Activated CD8-positive, alpha-beta memory T cell treated with anti-CD3 and anti-CD28 coated beads, Interleukin-2, amount 50 U/mL, for 24 hours (primary cell): ENCODE measurements around the gene REP15.
A peak's percentile ranks its signal among the peaks of the same experiment; 100 is the strongest.
"Not testable (repeated sequence)": the region's sequence is repeated elsewhere in the genome, so short reads cannot be mapped to it uniquely, and the experiment has no call there.

Experiments
- DNase-seq: peaks from one replicate; pipeline ENCODE4 v3.0.0-alpha.2; 2020; ENCODE audit errors: extremely low read depth

The REP15 gene

DNA sequence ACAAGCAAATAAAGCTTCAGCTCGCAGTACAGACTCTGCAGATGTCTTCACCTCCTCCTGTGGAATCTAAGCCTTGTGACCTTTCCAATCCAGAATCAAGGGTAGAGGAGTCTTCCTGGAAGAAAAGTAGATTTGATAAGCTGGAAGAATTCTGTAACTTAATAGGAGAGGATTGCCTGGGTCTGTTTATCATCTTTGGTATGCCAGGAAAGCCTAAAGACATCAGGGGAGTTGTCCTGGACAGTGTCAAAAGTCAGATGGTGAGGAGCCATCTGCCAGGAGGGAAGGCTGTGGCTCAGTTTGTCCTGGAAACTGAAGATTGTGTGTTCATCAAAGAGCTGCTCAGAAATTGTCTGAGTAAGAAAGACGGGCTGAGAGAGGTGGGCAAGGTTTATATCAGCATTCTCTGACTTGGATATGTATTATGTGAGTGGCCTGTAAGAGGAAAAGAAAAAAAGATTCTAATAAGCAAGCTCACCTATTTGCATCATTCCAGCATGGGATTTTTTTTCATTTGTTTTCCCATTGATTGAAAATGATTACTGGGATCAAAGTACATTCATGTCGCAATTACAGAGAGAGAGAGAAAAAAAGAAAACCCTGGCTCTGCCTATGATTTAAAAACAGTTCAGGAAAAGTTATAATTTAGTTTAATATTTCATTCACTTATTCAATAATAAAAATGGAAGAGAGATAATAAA lies 767 bp downstream of the REP15 start:
- DNase-seq = no peak

DNA sequence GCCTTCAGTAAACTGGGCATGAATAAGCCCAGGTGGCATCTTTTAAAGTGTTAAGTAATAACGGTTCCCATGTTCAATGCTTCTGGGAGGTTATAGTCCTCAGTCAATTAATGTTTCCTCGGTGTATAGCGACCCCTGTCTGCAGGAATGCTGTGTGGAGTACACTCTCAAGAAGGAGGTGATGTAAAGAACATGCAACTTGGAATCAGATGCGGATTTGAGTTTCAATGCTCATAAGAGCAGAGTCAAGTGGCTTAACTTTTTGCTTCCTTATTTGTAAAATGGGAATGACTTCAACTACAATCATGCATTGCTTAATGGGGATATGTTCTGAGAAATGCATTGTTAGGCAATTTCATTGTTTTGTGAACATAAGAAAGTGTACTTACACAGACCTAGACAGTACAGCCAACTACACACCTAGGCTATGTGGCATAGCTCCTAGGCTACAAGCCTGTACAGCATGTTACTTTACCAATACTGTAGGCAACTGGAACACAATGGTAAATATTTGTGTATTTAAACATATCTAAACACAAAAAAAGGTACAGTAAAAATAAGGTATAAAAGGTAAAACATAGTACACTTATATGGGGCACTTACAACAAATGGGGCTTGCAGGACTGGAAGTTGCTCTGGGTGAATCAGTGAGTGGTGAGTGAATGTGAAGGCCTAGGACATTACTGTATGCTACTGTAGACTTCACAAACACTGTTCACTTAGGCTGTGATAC lies 7.6 kb downstream of the REP15 start:
- DNase-seq = peak; percentile 37

DNA sequence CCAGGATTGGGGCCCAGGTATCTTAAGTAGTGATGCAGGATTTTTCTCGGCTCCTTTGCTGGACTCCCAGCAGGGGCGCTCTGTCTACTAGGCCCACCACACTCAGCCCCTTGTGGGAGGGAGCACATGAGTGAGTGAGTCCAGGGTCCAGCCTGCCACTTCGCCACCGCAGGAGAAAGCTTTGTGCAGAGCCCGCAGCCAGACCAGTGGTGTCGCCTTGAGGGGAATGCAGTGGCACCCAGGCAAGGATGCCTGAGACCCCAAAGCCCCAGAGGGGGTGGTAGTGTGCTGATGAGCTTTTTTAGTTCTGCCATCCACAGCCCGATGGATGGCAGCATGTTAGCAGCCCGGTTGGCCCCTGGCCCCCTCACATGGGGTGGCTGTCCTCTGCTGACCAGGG lies 9.0 kb downstream of the REP15 start:
- no peak for DNase-seq

DNA sequence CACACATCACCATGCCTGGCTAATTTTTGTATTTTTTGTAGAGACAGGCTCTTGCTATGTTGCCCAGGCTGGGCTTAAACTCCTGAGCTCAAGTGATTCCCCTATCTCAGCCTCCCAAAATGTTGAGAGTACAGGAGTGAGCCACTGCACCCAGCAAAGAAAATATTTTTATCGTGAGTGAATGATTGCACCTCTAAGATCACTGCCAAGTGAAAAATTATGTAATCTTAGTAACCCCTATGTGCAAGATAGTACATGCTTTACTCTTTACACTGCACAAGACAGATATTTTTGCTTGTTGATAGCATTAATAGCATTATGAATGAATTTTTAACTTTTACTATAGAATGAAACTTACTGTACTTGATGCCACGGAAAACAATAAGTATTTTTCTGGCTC lies 11.0 kb downstream of the REP15 start:
- no peak for DNase-seq

DNA sequence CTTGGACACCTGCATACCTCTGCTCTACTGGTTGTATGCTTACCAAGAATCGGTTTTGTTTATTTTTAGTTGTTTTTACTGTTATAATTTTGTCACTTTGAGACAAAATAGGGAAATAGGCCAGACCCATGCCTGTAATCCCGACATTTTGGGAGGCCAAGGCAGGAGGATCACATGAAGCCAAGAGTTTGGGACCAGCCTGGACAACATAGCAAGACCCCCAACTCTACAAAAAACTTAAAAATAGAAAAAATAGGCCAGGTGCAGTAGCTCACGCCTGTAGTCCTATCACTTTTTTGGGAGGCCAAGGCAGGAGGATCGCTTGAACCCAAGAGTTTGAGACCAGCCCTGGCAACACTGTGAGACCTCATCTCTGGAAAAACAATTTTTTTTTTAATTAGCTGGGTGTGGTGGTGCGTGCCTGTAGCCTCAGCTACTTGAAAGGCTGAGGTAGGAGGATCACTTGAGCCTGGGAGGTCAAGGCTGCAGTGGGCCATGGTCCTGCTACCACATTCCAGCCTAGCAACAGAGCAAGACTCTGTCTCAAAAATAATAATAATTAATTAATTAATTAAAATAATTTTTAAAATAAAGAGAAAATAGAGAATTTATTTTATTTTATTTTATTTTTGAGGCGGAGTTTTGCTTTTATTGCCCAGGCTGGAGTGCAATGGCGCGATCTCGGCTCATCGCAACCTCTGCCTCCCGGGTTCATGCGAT lies 13.1 kb downstream of the REP15 start:
- DNase-seq = no peak

DNA sequence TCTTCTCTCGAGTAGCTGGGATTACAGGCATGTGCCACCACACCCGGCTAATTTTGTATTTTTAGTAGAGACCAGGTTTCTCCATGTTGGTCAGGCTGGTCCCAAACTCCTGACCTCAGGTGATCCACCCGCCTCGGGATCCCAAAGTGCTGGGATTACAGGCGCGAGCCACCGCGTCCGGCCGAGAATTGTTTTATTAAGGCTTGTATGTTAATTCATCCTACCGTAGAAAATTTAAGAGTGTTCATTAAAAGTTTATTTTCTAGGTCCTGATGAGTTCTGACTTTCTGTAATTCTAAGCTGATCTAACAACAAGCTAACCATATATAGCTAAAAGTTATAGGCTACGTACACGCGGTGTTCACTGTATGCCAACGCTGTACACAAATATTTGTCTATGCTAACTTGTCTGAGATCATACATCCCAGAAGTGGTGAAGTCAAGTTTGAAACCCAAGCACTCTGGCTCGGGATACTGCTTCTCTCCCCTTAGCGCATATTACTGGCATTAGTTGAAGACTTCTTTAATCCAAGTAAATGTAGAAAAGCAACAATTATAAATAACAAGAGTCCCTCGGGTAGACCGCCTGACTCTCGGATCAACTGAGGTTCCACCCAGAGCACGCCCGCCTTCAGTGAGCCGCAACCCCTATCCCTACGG lies 13.8 kb downstream of the REP15 start:
- DNase-seq = no peak

DNA sequence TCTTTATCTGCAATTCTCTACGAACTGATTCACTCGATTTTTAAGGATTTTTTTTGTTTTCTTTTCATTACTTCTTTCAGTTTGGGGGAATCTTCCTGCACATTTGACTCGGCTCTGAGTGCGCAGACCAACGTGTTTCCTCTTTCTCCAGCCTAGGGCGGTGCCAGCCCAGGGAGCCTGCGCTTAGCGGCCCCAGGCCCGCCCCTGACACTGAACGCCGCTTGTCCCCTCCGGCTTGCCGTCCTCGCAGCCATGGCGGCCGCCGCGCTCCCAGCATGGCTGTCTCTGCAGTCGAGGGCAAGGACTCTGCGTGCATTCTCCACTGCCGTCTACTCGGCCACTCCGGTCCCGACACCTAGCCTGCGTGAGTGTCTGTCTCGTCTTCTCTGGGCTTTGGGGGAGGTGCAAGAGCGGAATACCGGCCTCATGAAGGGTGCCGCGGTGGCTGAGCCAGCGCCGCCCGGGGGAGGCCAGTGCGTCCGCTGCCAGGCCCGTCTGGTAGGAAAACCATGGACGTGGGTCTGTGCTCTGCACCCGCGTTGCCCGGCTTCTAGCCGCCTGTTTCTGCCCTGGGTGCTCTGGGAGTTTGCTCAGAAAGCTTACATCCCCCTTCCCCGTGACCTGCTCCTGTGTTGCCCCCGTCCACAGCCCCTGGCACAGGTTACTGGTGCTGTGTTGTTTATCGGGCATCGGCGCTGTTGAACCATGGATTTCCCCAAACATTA lies 14.5 kb downstream of the REP15 start, which contains the start of gene MRPS35:
Gene MRPS35, plus strand, starts transcription at position 241 of the 725 bp plus-strand sequence. Its CDS starts 12 bp downstream, at position 253.
- DNase-seq = peak; percentile 74

DNA sequence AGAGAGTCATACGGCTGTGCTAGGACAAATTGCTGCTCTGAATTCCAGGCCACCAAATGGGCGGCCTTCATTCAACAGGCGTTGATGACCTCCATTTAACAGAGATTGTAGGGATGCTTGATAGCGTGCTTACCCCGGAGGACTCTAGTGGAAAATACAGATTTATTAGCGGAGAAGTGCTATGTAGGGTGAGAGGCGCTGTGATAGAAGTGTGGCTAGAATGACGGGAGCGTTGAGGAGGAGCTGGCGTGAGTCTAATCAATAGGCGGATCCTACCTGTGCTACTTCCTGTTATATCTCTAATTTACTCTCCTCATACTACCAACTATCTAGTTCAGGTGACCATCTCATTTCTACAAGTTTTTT lies 15.1 kb downstream of the REP15 start:
- no peak for DNase-seq

DNA sequence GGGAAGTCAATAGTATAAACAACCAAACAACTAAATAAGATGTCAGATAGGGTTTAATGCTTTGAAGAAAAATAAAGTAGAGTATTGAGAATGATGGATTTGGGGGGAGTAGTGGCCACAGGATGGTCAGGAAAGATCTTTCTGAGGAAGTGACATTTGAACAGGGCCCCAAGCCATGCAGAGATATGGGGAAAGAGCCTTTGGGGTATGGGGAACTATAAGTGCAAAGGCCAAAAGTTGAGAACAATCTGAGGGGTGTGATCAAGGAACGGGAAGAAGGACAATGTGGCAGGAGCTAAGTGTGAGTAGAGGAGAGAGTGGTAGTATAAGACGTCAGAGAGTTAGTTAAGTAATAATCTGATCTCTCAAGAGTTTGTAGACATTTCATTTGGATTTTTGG lies 15.7 kb downstream of the REP15 start:
- no peak for DNase-seq

DNA sequence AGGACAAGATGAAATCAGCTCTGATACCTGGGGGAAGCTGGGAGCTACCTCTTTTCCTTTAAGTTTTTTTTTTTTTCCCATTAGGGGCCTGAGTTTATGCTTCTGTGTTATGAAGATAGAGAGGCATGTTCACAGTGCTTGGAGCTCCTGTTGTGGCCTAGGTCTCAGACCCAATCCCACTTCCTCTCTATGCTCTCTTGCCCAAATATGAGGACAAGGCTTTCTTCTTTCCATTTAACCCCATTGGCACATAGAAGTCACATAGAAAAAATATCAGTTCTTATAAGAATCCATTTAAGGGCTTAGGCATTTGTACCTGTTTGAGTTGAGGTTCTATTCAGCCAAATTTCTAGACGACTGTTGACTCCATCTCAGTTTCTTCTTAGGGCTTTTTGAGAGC lies 27.0 kb downstream of the REP15 start:
- DNase-seq = no peak

DNA sequence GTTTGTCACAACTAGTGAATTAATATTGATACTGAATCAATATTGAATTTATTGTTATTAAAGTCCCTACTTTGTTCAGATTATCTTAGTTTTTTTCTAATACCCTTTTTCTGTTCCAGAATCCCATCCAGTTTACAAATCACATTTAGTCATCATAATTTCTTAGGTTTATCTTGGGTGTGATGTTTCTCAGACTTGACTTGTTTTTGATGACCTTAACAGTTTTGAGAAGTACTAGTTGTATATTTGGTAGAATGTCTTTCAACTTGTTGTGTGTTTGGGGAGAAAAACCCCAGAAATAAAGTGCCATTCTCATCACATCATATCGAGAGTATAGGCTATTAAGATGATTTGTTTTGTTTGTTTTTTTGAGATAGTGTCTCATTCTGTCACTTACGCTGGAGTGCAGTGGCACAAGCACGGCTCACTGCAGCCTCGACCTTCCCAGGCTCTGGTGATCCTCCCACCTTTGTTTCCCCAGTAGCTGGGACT lies 33.9 kb downstream of the REP15 start:
- DNase-seq = no peak

DNA sequence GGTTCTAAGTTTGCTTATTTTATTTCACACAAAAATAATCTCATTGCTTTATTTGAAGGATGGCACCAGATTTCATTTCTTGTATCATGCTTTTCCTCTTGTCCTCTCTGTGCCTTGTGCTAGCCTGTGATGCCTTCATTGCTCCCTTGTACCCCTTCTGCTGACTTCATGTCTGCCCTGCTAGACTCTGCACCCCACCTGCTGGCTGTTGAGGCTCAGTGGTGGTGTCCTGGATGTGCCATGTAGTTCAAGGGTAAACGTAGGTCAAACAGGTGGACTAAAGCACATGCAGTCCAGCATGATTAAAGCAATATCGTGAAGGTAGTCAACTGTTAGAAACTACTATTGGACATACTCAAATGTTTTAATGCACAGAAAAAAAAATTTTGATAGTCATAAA lies 36.0 kb downstream of the REP15 start:
- no peak for DNase-seq

DNA sequence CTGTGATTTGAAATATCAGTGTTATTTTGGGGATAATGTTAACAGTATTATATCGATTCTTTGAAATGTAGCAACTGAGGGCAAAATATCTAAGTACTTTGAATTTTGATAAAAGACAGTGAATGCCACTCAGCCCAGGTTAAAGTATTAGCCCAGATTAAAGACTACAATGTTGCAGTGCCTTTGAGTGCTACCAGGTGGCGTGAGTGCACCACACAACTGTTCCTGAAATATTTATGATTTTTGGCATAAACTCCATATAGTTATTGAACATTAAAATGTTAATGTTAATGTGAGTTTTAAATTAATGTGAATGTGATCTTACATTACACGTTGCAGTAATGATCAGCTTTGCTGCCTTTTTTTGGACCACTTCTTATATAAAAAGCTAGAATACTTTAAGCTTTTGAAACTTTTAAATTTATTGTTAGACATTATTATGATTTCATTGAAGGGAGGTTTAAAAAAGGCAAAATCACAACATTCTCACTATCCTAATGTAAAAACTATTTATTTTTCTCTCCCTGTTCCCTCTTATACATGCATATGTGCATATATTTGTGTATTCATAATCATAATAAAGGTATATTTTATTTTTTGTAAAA lies 36.9 kb downstream of the REP15 start:
- DNase-seq = no peak

DNA sequence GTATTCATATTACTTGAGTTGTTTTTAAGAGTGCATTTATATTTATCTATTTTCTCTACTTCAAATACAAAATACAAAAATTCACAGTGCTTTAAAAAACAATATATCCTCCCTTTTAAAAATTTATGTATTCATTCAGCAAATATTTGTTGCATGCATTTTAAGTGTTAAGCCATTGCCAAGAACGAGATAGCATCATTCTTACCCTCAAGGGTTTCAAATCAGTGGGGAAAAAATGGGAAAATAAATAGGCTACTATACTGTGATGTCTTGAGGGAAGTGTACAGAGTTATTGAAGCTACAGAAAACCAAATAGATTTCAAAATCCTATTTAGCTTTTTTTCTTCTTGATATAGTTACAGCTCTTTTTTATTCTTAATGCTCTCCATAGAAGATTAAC lies 37.5 kb downstream of the REP15 start:
- no peak for DNase-seq

DNA sequence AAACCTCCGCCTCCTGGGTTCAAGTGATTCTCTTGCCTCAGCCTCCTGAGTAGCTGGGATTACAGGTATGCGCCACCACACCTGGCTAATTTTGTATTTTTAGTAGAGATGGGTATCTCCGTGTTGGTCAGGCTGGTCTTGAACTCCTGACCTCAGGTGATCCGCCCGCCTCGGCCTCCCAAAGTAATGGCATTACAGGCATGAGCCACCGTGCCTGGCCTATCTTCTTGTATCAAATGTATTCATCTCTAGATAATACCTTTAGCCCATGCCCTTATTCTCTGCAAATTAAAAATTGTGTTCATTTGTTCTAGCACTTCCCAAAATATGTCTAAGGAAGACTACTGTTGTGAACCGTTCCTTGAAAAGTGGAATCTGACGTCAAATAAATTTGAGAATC lies 38.1 kb downstream of the REP15 start:
- not testable (repeated sequence) for DNase-seq

DNA sequence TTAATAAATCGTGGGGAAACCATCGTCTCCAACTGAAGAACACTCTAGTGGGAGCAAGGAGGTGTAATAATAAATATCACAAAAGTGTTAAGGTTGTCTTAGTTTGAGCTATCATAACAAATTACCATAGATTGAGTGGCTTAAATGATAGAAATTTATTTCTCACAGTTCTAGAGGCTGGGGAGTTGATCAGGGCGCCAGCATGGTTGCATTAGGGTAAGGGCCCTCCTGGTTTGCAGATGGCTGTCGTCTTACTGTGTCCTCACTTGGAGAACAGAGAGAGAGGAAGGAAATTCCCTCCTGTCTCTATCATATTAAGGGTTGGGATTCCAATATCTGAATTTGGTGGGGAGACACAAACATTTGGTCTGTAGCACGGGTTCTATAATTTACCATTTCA lies 47.4 kb downstream of the REP15 start:
- no peak for DNase-seq

DNA sequence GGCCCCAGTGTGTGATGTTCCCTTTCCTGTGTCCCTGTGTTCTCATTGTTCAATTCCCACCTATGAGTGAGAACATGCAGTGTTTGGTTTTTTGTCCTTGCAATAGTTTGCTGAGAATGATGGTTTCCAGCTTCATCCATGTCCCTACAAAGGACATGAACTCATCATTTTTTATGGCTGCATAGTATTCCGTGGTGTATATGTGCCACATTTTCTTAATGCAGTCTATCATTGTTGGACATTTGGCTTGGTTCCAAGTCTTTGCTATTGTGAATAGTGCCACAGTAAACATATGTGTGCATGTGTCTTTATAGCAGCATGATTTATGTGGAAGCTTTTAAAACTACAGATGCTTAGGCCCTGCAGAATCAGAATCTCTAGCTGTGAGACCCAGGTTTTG lies 49.5 kb downstream of the REP15 start:
- DNase-seq = not testable (repeated sequence)
